ENCODE data around the gene SPACA5.

DNA sequence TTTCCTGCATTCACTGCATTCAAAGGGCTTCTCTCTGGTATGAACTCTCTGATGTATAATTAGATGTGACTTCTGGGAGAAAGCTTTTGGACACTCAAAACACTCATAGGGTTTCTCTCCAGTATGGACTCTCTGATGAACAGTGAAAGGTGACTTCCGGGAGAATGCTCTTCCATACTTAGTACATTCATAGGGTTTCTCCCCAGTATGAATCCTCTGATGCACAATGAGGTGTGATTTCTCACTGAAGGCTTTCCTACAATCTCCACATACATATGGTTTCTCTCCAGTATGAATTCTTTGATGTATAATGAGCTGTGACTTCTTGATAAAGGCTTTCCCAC, 52.5 kb downstream of the SPACA5 start:
- TF ChIP-seq ELF1 (CRISPR knock-in tag; IDR thresholded peaks at IDR 0.05) (no peak), CAMTA2 (CRISPR knock-in tag; IDR thresholded peaks at IDR 0.05; ENCODE audit: borderline replicate concordance) (no peak), CHD2 (IDR thresholded peaks at IDR 0.05; ENCODE audit: low read depth, low read length) (no peak), CTCF (CRISPR knock-in tag; IDR thresholded peaks at IDR 0.05) (no peak), HCFC1 (IDR thresholded peaks at IDR 0.05; ENCODE audit: low read depth, low read length) (no peak), RFX5 (IDR thresholded peaks at IDR 0.05; ENCODE audit: low read depth, low read length) (no peak), ZBTB38 (CRISPR knock-in tag; IDR thresholded peaks at IDR 0.05) (no peak), JUND (CRISPR knock-in tag; IDR thresholded peaks at IDR 0.05) (no peak), POLR2A (IDR thresholded peaks at IDR 0.05; ENCODE audit: insufficient read depth in 1 of 2, low read depth in 2 of 2, low read length in 2 of 2) (no peak), ZNF138 (CRISPR knock-in tag; IDR thresholded peaks at IDR 0.05; ENCODE audit: low read depth) (no peak)
